Stimulated activated memory B cell treated with anti-CD40 and anti-IgM and Interleukin-4, amounts not matched to agents 10 μg/mL and 1 μg/mL and 100 μg/mL, for 72 hours (primary cell): Measurements from ENCODE around the gene TACC2.
A peak's percentile ranks its signal among the peaks of the same experiment; 100 is the strongest.
"Not testable (repeated sequence)": the region's sequence is repeated elsewhere in the genome, so short reads cannot be mapped to it uniquely, and the experiment has no call there.

Experiments used
- ATAC-seq: fragments of 150-1000 bp; cut with Tn5 transposase; 2 replicates; pipeline ENCODE4 v1.10.0; 2021
- H3K27ac Mint-ChIP-seq: one replicate; pipeline ENCODE4 v1.8.0; 2022; ENCODE audit warnings: mild to moderate bottlenecking, mixed read lengths
- H3K27me3 Mint-ChIP-seq: one replicate; pipeline ENCODE4 v1.8.0; 2022; ENCODE audit warnings: mixed read lengths
- H3K36me3 Mint-ChIP-seq: one replicate; pipeline ENCODE4 v1.8.0; 2022; ENCODE audit warnings: mixed read lengths
- H3K4me1 Mint-ChIP-seq: one replicate; pipeline ENCODE4 v1.8.0; 2022; ENCODE audit warnings: mixed read lengths
- H3K4me3 Mint-ChIP-seq: one replicate; pipeline ENCODE4 v1.8.0; 2022; ENCODE audit warnings: mild to moderate bottlenecking, moderate library complexity, mixed read lengths
- H3K9me3 Mint-ChIP-seq: one replicate; pipeline ENCODE4 v1.8.0; 2022; ENCODE audit warnings: mixed read lengths

The TACC2 gene

DNA sequence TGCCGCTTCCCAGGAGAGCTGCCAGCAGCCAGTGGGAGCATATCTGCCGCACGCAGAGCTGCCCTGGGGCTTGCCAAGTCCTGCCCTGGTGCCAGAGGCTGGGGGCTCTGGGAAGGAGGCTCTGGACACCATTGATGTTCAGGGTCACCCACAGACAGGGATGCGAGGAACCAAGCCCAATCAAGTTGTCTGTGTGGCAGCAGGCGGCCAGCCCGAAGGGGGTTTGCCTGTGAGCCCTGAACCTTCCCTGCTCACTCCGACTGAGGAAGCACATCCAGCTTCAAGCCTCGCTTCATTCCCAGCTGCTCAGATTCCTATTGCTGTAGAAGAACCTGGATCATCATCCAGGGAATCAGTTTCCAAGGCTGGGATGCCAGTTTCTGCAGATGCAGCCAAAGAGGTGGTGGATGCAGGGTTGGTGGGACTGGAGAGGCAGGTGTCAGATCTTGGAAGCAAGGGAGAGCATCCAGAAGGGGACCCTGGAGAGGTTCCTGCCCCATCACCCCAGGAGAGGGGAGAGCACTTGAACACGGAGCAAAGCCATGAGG lies 94.6 kb downstream of the TACC2 start:
- ATAC-seq, result no peak
- H3K4me3 Mint-ChIP-seq, result no peak overlapping the region
- no peaks in the 10 kb centered on the region for H3K9me3 Mint-ChIP-seq
- no peak overlapping the region for H3K27ac Mint-ChIP-seq
- H3K4me1 Mint-ChIP-seq, result no peaks in the 10 kb centered on the region
- H3K36me3 Mint-ChIP-seq, result no peaks in the 10 kb centered on the region
- peaks cover 8% of the 10 kb centered on the region for H3K27me3 Mint-ChIP-seq

DNA sequence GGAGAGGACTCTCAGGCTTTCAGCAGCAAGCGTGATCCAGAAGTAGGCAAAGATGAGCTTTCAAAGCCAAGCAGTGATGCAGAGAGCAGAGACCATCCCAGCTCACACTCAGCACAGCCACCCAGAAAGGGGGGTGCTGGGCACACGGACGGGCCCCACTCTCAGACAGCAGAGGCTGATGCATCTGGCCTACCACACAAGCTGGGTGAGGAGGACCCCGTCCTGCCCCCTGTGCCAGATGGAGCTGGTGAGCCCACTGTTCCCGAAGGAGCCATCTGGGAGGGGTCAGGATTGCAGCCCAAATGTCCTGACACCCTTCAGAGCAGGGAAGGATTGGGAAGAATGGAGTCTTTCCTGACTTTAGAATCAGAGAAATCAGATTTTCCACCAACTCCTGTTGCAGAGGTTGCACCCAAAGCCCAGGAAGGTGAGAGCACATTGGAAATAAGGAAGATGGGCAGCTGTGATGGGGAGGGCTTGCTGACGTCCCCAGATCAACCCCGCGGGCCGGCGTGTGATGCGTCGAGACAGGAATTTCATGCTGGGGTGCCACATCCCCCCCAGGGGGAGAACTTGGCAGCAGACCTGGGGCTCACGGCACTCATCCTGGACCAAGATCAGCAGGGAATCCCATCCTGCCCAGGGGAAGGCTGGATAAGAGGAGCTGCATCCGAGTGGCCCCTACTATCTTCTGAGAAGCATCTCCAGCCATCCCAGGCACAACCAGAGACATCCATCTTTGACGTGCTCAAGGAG lies 95.5 kb downstream of the TACC2 start:
- ATAC-seq, result no peak
- peaks cover 8% of the 10 kb centered on the region for H3K27me3 Mint-ChIP-seq
- no peaks in the 10 kb centered on the region for H3K9me3 Mint-ChIP-seq
- no peaks in the 10 kb centered on the region for H3K36me3 Mint-ChIP-seq
- no peak overlapping the region for H3K4me3 Mint-ChIP-seq
- H3K27ac Mint-ChIP-seq, result no peak overlapping the region
- no peaks in the 10 kb centered on the region for H3K4me1 Mint-ChIP-seq

DNA sequence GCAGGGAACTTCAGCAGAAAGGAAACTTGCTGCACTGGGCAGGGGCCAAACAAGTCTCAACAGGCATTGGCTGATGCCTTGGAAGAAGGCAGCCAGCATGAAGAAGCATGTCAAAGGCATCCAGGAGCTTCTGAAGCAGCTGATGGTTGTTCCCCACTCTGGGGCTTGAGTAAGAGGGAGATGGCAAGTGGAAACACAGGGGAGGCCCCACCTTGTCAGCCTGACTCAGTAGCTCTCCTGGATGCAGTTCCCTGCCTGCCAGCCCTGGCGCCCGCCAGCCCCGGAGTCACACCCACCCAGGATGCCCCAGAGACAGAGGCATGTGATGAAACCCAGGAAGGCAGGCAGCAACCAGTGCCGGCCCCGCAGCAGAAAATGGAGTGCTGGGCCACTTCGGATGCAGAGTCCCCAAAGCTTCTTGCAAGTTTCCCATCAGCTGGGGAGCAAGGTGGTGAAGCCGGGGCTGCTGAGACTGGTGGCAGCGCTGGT lies 96.5 kb downstream of the TACC2 start:
- ATAC-seq, result no peak
- Mint-ChIP-seq H3K9me3 (no peaks in the 10 kb centered on the region), H3K36me3 (no peaks in the 10 kb centered on the region), H3K27me3 (peaks cover 8% of the 10 kb centered on the region), H3K27ac (no peak overlapping the region), H3K4me1 (no peaks in the 10 kb centered on the region), H3K4me3 (no peak overlapping the region)

DNA sequence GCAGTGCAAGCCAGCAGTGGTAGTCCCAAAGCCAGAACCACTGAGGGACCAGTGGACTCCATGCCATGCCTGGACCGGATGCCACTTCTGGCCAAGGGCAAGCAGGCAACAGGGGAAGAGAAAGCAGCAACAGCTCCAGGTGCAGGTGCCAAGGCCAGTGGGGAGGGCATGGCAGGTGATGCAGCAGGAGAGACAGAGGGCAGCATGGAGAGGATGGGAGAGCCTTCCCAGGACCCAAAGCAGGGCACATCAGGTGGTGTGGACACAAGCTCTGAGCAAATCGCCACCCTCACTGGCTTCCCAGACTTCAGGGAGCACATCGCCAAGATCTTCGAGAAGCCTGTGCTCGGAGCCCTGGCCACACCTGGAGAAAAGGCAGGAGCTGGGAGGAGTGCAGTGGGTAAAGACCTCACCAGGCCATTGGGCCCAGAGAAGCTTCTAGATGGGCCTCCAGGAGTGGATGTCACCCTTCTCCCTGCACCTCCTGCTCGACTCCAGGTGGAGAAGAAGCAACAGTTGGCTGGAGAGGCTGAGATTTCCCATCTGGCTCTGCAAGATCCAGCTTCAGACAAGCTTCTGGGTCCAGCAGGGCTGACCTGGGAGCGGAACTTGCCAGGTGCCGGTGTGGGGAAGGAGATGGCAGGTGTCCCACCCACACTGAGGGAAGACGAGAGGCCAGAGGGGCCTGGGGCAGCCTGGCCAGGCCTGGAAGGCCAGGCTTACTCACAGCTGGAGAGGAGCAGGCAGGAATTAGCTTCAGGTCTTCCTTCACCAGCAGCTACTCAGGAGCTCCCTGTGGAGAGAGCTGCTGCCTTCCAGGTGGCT lies 97.7 kb downstream of the TACC2 start:
- H3K9me3 Mint-ChIP-seq, result no peaks in the 10 kb centered on the region
- no peak for ATAC-seq
- H3K36me3 Mint-ChIP-seq, result no peaks in the 10 kb centered on the region
- no peak overlapping the region for H3K27ac Mint-ChIP-seq
- H3K27me3 Mint-ChIP-seq, result peaks cover 8% of the 10 kb centered on the region
- no peak overlapping the region for H3K4me3 Mint-ChIP-seq
- no peaks in the 10 kb centered on the region for H3K4me1 Mint-ChIP-seq

DNA sequence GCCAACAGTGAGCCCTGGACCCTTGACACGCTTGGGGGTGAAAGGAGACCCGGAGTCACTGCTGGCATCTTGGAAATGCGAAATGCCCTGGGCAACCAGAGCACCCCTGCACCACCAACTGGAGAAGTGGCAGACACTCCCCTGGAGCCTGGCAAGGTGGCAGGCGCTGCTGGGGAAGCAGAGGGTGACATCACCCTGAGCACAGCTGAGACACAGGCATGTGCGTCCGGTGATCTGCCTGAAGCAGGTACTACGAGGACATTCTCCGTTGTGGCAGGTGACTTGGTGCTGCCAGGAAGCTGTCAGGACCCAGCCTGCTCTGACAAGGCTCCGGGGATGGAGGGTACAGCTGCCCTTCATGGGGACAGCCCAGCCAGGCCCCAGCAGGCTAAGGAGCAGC lies 98.5 kb downstream of the TACC2 start:
- H3K4me3 Mint-ChIP-seq, result no peak overlapping the region
- ATAC-seq, result no peak
- H3K27ac Mint-ChIP-seq, result no peak overlapping the region
- no peaks in the 10 kb centered on the region for H3K36me3 Mint-ChIP-seq
- H3K9me3 Mint-ChIP-seq, result no peaks in the 10 kb centered on the region
- no peaks in the 10 kb centered on the region for H3K4me1 Mint-ChIP-seq
- H3K27me3 Mint-ChIP-seq, result peaks cover 8% of the 10 kb centered on the region

- ATAC-seq, result no peak
- Mint-ChIP-seq H3K4me3 (no peak overlapping the region), H3K36me3 (no peaks in the 10 kb centered on the region), H3K9me3 (no peaks in the 10 kb centered on the region), H3K4me1 (no peaks in the 10 kb centered on the region), H3K27me3 (no peaks in the 10 kb centered on the region), H3K27ac (no peak overlapping the region)
Observed at GRCh38 chr10:122089311-122090017, 100.5 kb downstream of the TACC2 start.

DNA sequence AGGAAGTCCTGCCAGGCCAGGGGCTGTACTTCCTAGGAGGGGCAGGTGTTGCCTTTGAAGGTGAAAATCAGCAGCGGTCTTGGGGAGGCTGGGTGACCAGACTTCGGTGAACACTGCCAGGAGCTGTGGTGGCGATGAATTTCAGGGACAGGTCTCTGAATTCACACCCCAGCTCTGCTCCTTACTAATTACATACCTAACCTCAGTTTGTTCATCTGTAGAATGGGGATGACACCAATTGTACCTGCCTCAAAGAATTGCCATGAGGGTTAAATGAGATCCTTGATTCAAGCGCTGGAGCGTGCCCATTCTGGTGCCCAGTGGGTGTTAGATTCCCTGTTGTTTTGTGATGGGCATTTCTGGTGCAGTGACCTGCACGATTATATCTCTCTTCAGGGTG lies 102.8 kb downstream of the TACC2 start:
- no peak overlapping the region for H3K4me3 Mint-ChIP-seq
- no peak overlapping the region for H3K27ac Mint-ChIP-seq
- no peaks in the 10 kb centered on the region for H3K36me3 Mint-ChIP-seq
- peak; percentile 6 for ATAC-seq
- peaks cover under 1% of the 10 kb centered on the region for H3K27me3 Mint-ChIP-seq
- H3K4me1 Mint-ChIP-seq, result no peaks in the 10 kb centered on the region
- H3K9me3 Mint-ChIP-seq, result no peaks in the 10 kb centered on the region

GRCh38 chr10:122093076-122093475 lies 104.1 kb downstream of the TACC2 start:
- Mint-ChIP-seq H3K36me3 (no peaks in the 10 kb centered on the region), H3K9me3 (no peaks in the 10 kb centered on the region), H3K4me1 (no peaks in the 10 kb centered on the region), H3K27me3 (peaks cover 8% of the 10 kb centered on the region), H3K4me3 (no peak overlapping the region), H3K27ac (no peak overlapping the region)
- no peak for ATAC-seq

- H3K27ac Mint-ChIP-seq, H3K4me3 Mint-ChIP-seq, H3K27me3 Mint-ChIP-seq, ATAC-seq, H3K36me3 Mint-ChIP-seq, H3K9me3 Mint-ChIP-seq, H3K4me1 Mint-ChIP-seq: not testable (repeated sequence)
Observed at GRCh38 chr10:122096181-122096580, 107.2 kb downstream of the TACC2 start.

- no peak for ATAC-seq
- H3K4me3 Mint-ChIP-seq, result no peak overlapping the region
- no peaks in the 10 kb centered on the region for H3K36me3 Mint-ChIP-seq
Observed at GRCh38 chr10:122096705-122097104, 107.7 kb downstream of the TACC2 start.

GRCh38 chr10:122097935-122098334 lies 109.0 kb downstream of the TACC2 start:
- Mint-ChIP-seq H3K4me3 (no peak overlapping the region), H3K9me3 (no peaks in the 10 kb centered on the region), H3K27ac (no peak overlapping the region), H3K4me1 (no peaks in the 10 kb centered on the region), H3K36me3 (no peaks in the 10 kb centered on the region), H3K27me3 (peaks cover 8% of the 10 kb centered on the region)
- peak; percentile 18 for ATAC-seq

More at GRCh38 chr10:122096705-122097104, 107.7 kb downstream of the TACC2 start:
- Mint-ChIP-seq H3K4me1 (no peaks in the 10 kb centered on the region), H3K27ac (no peak overlapping the region), H3K9me3 (no peaks in the 10 kb centered on the region), H3K27me3 (peaks cover 8% of the 10 kb centered on the region)

GRCh38 chr10:122098924-122099323 lies 110.0 kb downstream of the TACC2 start:
- ATAC-seq, result no peak
- Mint-ChIP-seq H3K27me3 (peaks cover 8% of the 10 kb centered on the region), H3K4me3 (no peak overlapping the region), H3K9me3 (no peaks in the 10 kb centered on the region), H3K4me1 (no peaks in the 10 kb centered on the region), H3K27ac (no peak overlapping the region), H3K36me3 (no peaks in the 10 kb centered on the region)

GRCh38 chr10:122099562-122099961 lies 110.6 kb downstream of the TACC2 start:
- H3K4me3 Mint-ChIP-seq, result no peak overlapping the region
- no peaks in the 10 kb centered on the region for H3K4me1 Mint-ChIP-seq
- no peaks in the 10 kb centered on the region for H3K9me3 Mint-ChIP-seq
- H3K36me3 Mint-ChIP-seq, result no peaks in the 10 kb centered on the region
- H3K27me3 Mint-ChIP-seq, result peaks cover 8% of the 10 kb centered on the region
- no peak overlapping the region for H3K27ac Mint-ChIP-seq
- ATAC-seq, result no peak

GRCh38 chr10:122102146-122102868 lies 113.3 kb downstream of the TACC2 start:
- no peak overlapping the region for H3K4me3 Mint-ChIP-seq
- H3K36me3 Mint-ChIP-seq, result no peaks in the 10 kb centered on the region
- H3K9me3 Mint-ChIP-seq, result no peaks in the 10 kb centered on the region
- ATAC-seq, result no peak
- H3K27me3 Mint-ChIP-seq, result peaks cover 2% of the 10 kb centered on the region
- no peaks in the 10 kb centered on the region for H3K4me1 Mint-ChIP-seq
- H3K27ac Mint-ChIP-seq, result no peak overlapping the region
